PC-9 (cell line): ENCODE results near the gene CFAP161.

ENCODE experiments used
- CTCF ChIP-seq: fragments of 200-600 bp; sonication (generic); conservative IDR thresholded peaks from 2 replicates; pipeline ENCODE4 v1.6.1; 2017; ENCODE audit warnings: mixed run types, antibody characterized with exemption, mild to moderate bottlenecking, moderate library complexity
- EZH2 ChIP-seq: fragments of 200-600 bp; sonication (generic); IDR thresholded peaks from 2 replicates; pipeline ENCODE4 v1.8.0; 2017; ENCODE audit warnings: antibody characterized with exemption, low read depth

DNA sequence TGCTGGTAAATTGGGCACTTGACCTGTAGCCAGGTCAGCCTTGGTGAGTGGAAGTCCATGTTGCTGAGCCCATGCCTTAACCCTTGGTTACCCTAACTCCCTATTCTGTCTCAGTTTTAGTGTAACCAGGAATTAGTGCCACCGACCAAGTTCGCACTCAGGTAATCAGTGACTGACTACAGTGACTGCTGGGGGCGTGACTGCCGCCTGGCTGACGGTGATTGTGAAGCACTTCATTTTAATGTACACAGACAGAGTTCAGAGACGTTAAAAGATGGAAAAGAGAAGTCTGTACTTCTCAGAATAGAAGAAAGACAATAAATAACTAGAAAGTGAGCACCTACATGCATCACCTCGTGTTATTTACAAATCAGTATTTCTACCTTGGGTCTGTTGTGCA is 17.3 kb downstream of the CFAP161 start:
- TF ChIP-seq CTCF: no peak
- no peak for TF ChIP-seq EZH2
